H1 (cell line): ENCODE results near the gene RIPPLY1. TPM values are rescaled to one million over a fixed set of nuclear protein-coding genes. Genes with fewer than 3 reads are reported as not detected.

ENCODE experiments used
- CTCF ChIA-PET: fragments of 300-600 bp; sonication (Branson Sonifier 250); formaldehyde crosslinking; loops from one replicate; lab custom pipeline; 2021; ENCODE audit not compliant: partially characterized antibody; lab: Charles Lee
- POLR2A ChIA-PET: fragments of 300-600 bp; sonication (Branson Sonifier 250); formaldehyde crosslinking; loops from one replicate; lab custom pipeline; 2021; ENCODE audit warnings: inconsistent platforms; ENCODE audit not compliant: partially characterized antibody; lab: Charles Lee
- DNase-seq, 2 experiments: peaks; one replicate each; pipeline versions ENCODE4 v3.0.0 to v3.0.0-alpha.2; 2010 to 2022; ENCODE audit warnings: low spot score in 2 of 2, low read depth in 1 of 2, mixed read lengths in 1 of 2
- FAIRE-seq: peaks from 2 replicates; lab custom pipeline; 2011; peaks lifted over from hg19 to GRCh38; lab: Jason Lieb, UNC
- H2AFZ ChIP-seq: 2 replicates; pipeline ENCODE4 v1.8.1; 2012; ENCODE audit warnings: low read length, inconsistent platforms
- H2AK5ac ChIP-seq: 2 replicates; pipeline ENCODE4 v1.6.1; 2013; ENCODE audit warnings: low read depth, low read length
- H2BK120ac ChIP-seq: replicated peaks from 2 replicates; pipeline ENCODE3; 2013; ENCODE audit warnings: low read depth, low read length, inconsistent platforms
- H2BK12ac ChIP-seq: 2 replicates; pipeline ENCODE4 v1.6.1; 2013; ENCODE audit warnings: low read depth, low read length
- H2BK15ac ChIP-seq: 2 replicates; pipeline ENCODE4 v1.6.1; 2013; ENCODE audit warnings: low read length
- H2BK20ac ChIP-seq: 2 replicates; pipeline ENCODE4 v1.6.1; 2013; ENCODE audit warnings: low read length
- H2BK5ac ChIP-seq: 2 replicates; pipeline ENCODE4 v1.6.1; 2013; ENCODE audit warnings: low read depth, low read length
- H3K14ac ChIP-seq: 2 replicates; pipeline ENCODE4 v1.6.1; 2013; ENCODE audit warnings: inconsistent platforms; ENCODE audit not compliant: insufficient read length
- H3K18ac ChIP-seq: 2 replicates; pipeline ENCODE4 v1.6.1; 2013; ENCODE audit warnings: low read length; ENCODE audit errors: extremely low read depth
- H3K23ac ChIP-seq: 2 replicates; pipeline ENCODE4 v1.6.1; 2013; ENCODE audit warnings: inconsistent platforms; ENCODE audit not compliant: insufficient read length
- H3K23me2 ChIP-seq: 2 replicates; pipeline ENCODE4 v1.6.1; 2013; ENCODE audit warnings: low read depth, low read length
- H3K27ac ChIP-seq: 2 replicates; pipeline ENCODE4 v1.6.1; 2011; ENCODE audit warnings: low read depth, low read length, inconsistent platforms
- H3K27me3 ChIP-seq, 4 experiments: replicated peaks in 1 of 4; 1 replicate in 1 of 4; 2 replicates in 3 of 4; pipeline versions ENCODE4 v1.6.1 to v1.8.1; 2011 to 2013; ENCODE audit warnings: low read length in 3 of 4, mild to moderate bottlenecking in 3 of 4, inconsistent platforms in 2 of 4, mixed read lengths in 2 of 4, moderate library complexity in 1 of 4; ENCODE audit not compliant: control insufficient read depth in 3 of 4, insufficient read depth in 3 of 4; ENCODE audit errors: extremely low read depth in 1 of 4
- H3K36me3 ChIP-seq, 4 experiments: 2 replicates each; pipeline versions ENCODE4 v1.6.1 to v1.8.1; 2011 to 2013; ENCODE audit warnings: mild to moderate bottlenecking in 4 of 4, low read length in 3 of 4, moderate library complexity in 2 of 4, control low read depth in 1 of 4, inconsistent platforms in 1 of 4; ENCODE audit not compliant: insufficient read depth in 4 of 4, control insufficient read depth in 2 of 4
- H3K4ac ChIP-seq: replicated peaks from 2 replicates; pipeline ENCODE3; 2013; ENCODE audit warnings: low read length, low read depth, mixed read lengths, inconsistent platforms; ENCODE audit not compliant: insufficient read length
- H3K4me1 ChIP-seq, 4 experiments: replicated peaks in 1 of 4; 1 replicate in 1 of 4; 2 replicates in 3 of 4; pipeline versions ENCODE4 v1.6.1 to v1.8.1; 2011 to 2013; ENCODE audit warnings: low read length in 3 of 4, inconsistent platforms in 2 of 4, mixed read lengths in 1 of 4; ENCODE audit not compliant: insufficient read depth in 4 of 4, control insufficient read depth in 3 of 4
- H3K4me2 ChIP-seq, 2 experiments: 2 replicates each; pipeline versions ENCODE4 v1.6.1 to v1.8.1; 2011 to 2013; ENCODE audit warnings: low read depth in 2 of 2, low read length in 2 of 2, control low read depth in 1 of 2, inconsistent platforms in 1 of 2, mild to moderate bottlenecking in 1 of 2; ENCODE audit not compliant: insufficient read depth in 1 of 2
- H3K4me3 ChIP-seq, 4 experiments: fragments of 200-600, 300-600 bp in 1 of 4; sonication (generic), shearing (Covaris generic), sonication (Bioruptor Twin) in 1 of 4; 2 replicates each; pipeline versions ENCODE4 v1.5.1 to v1.8.1; 2011 to 2016; ENCODE audit warnings: low read length in 4 of 4, low read depth in 3 of 4, control low read depth in 2 of 4, inconsistent platforms in 2 of 4, mild to moderate bottlenecking in 2 of 4, mixed read lengths in 1 of 4, moderate library complexity in 1 of 4; ENCODE audit not compliant: insufficient read depth in 2 of 4; ENCODE audit errors: extremely low read depth in 1 of 4
- H3K56ac ChIP-seq: replicated peaks from 2 replicates; pipeline ENCODE3; 2013; ENCODE audit warnings: low read depth, mild to moderate bottlenecking, mixed read lengths, low read length, inconsistent platforms; ENCODE audit not compliant: insufficient read length
- H3K79me1 ChIP-seq: 2 replicates; pipeline ENCODE4 v1.6.1; 2013; ENCODE audit warnings: low read depth, low read length, control low read depth
- H3K79me2 ChIP-seq, 2 experiments: 2 replicates each; pipeline versions ENCODE4 v1.6.1 to v1.8.1; 2012 to 2013; ENCODE audit warnings: low read length in 2 of 2, mild to moderate bottlenecking in 2 of 2, inconsistent platforms in 1 of 2; ENCODE audit not compliant: insufficient read depth in 2 of 2, control insufficient read depth in 1 of 2
- H3K9ac ChIP-seq, 4 experiments: replicated peaks in 1 of 4; 1 replicate in 1 of 4; 2 replicates in 3 of 4; pipeline versions ENCODE4 v1.6.1 to v1.8.1; 2011 to 2013; ENCODE audit warnings: low read depth in 3 of 4, low read length in 3 of 4, control low read depth in 2 of 4, mild to moderate bottlenecking in 2 of 4, moderate library complexity in 2 of 4, inconsistent platforms in 1 of 4; ENCODE audit errors: extremely low read depth in 1 of 4
- H3K9me3 ChIP-seq, 2 experiments: 2 replicates each; pipeline versions ENCODE4 v1.6.1 to v1.8.1; 2012 to 2013; ENCODE audit warnings: mild to moderate bottlenecking in 2 of 2, moderate library complexity in 2 of 2, control low read depth in 1 of 2, inconsistent platforms in 1 of 2, low read depth in 1 of 2, low read length in 1 of 2, mixed read lengths in 1 of 2; ENCODE audit not compliant: insufficient read depth in 2 of 2
- H4K20me1 ChIP-seq, 2 experiments: replicated peaks in 1 of 2; 2 replicates each; pipeline versions ENCODE3 to v1.8.1; 2011 to 2013; ENCODE audit warnings: inconsistent platforms in 2 of 2, low read length in 2 of 2, mild to moderate bottlenecking in 1 of 2; ENCODE audit not compliant: insufficient read depth in 2 of 2, control insufficient read depth in 1 of 2
- H4K5ac ChIP-seq: 2 replicates; pipeline ENCODE4 v1.6.1; 2013; ENCODE audit warnings: low read length, low read depth, mixed read lengths, inconsistent platforms; ENCODE audit not compliant: insufficient read length
- H4K8ac ChIP-seq: 2 replicates; pipeline ENCODE4 v1.8.0; 2013; ENCODE audit warnings: mild to moderate bottlenecking, moderate library complexity, low read length, inconsistent platforms; ENCODE audit not compliant: insufficient read depth; ENCODE audit errors: extremely low read depth
- H4K91ac ChIP-seq: replicated peaks from 2 replicates; pipeline ENCODE3; 2013; ENCODE audit warnings: low read length, mixed read lengths, inconsistent platforms; ENCODE audit not compliant: insufficient read length
- EZH2 ChIP-seq: fragments of 200-600 bp; sonication (generic); IDR thresholded peaks from 2 replicates; pipeline ENCODE4 v1.7.1; 2012; ENCODE audit warnings: low read depth, mild to moderate bottlenecking, moderate library complexity, low read length, inconsistent platforms; ENCODE audit not compliant: severe bottlenecking
- RAD21 ChIP-seq, 2 experiments: IDR thresholded peaks in 1 of 2; conservative IDR thresholded peaks in 1 of 2; 2 replicates each; pipeline ENCODE4 v1.6.1; 2011; ENCODE audit warnings: low read depth in 2 of 2, low read length in 2 of 2, improper control_type of control experiment in 1 of 2, inconsistent platforms in 1 of 2, mild to moderate bottlenecking in 1 of 2, moderate library complexity in 1 of 2
- WGBS, 2 experiments: shearing (Covaris generic) in 1 of 2; methylation state at CpG; one replicate each; pipeline versions ENCODE4 v1.1.6 to v1.1.7; 2013 to 2015; ENCODE audit warnings: low lambda C conversion rate in 2 of 2, mixed read lengths in 2 of 2, inconsistent platforms in 1 of 2, low coverage in 1 of 2, missing lambda C conversion rate in 1 of 2; ENCODE audit not compliant: insufficient replicate concordance in 2 of 2, insufficient coverage in 1 of 2, insufficient read length in 1 of 2; ENCODE audit errors: extremely low coverage in 1 of 2, missing lambda C conversion rate in 1 of 2; 5-methylcytosine and 5-hydroxymethylcytosine counted together
- polyA plus RNA-seq, 7 experiments: library from polyadenylated mRNA; depleted of rRNA in 3 of 7; stranded (reverse) in 5 of 7; unstranded in 2 of 7; fragments of >200 nt in 5 of 7; fragments of 200-250 nt in 2 of 7; gene quantifications; 1 replicate in 5 of 7; 2 replicates in 1 of 7; 4 replicates in 1 of 7; pipeline versions ENCODE4 v1.2.1 to v1.2.3, GENCODE V29; 2011 to 2013; ENCODE audit warnings: missing spikeins in 2 of 7, mixed read lengths in 2 of 7
- total RNA-seq: library from RNA; stranded (reverse); fragmentation: NEBNext Ultra II Directional; extraction: Animal tissue kit (Norgen Biotek cat#: 25700); gene quantifications from 2 replicates; pipeline ENCODE4 v1.2.1, GENCODE V29; 2021
- TF ChIP-seq, protein P1 (sequence below), 3 experiments: IDR thresholded peaks; 1 replicate in 2 of 3; 2 replicates in 1 of 3; pipeline versions ENCODE4 v1.5.1 to v1.6.1; 2011; ENCODE audit warnings: low read length in 3 of 3, mild to moderate bottlenecking in 3 of 3, inconsistent platforms in 2 of 3, low read depth in 1 of 3, moderate library complexity in 1 of 3; ENCODE audit not compliant: insufficient read depth in 1 of 3; ENCODE audit errors: control extremely low read depth in 1 of 3

Gene RIPPLY1
- total and polyA plus RNA-seq, 2 of the 8 experiments (the other 6 are each of a cell fraction or from before 2014, with no cell fraction given) = not detected

DNA sequence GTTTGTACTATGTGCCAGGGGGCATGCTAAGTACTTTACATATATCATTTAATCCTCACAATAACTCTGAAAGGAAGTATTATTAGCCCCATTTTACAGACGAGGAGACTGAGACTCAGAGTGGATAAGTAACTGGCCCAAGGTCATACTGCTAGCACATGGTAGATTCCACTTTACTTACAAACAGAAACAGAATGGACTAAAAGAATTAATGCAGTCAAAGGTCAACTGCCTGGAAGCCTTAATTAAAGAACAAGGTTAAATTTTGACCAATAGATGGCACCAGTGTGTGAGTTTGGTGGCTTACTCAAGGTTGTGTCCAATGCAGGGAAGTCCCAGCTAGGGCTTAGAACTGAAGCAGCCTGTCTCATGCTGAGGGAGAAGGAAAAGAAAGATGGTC, 4.7 kb downstream of the RIPPLY1 start:
- Histone ChIP-seq H3K23ac (no peak overlapping the region), H2BK5ac (no peak overlapping the region), H4K20me1 (no peaks in the 10 kb centered on the region), H2AFZ (no peak overlapping the region), H3K27me3 (no peaks in the 10 kb centered on the region), H3K9ac (no peak overlapping the region), H3K4me3 (no peak overlapping the region), H3K36me3 (no peaks in the 10 kb centered on the region), H2BK15ac (no peak overlapping the region), H3K79me2 (no peaks in the 10 kb centered on the region), H2BK120ac (no peak overlapping the region), H4K91ac (no peak overlapping the region), H3K23me2 (no peaks in the 10 kb centered on the region), H3K4me2 (no peak overlapping the region), H2BK12ac (no peak overlapping the region), H3K18ac (no peak overlapping the region), H3K9me3 (no peaks in the 10 kb centered on the region), H2BK20ac (no peak overlapping the region), H3K27ac (no peak overlapping the region), H4K8ac (no peak overlapping the region), H3K4me1 (no peaks in the 10 kb centered on the region; a peak in 1 of 7 replicates), H3K4ac (no peak overlapping the region), H4K5ac (no peak overlapping the region), H3K79me1 (no peaks in the 10 kb centered on the region), H3K14ac (no peak overlapping the region), H2AK5ac (no peak overlapping the region), H3K56ac (no peak overlapping the region)
- TF ChIP-seq, protein P1, sequence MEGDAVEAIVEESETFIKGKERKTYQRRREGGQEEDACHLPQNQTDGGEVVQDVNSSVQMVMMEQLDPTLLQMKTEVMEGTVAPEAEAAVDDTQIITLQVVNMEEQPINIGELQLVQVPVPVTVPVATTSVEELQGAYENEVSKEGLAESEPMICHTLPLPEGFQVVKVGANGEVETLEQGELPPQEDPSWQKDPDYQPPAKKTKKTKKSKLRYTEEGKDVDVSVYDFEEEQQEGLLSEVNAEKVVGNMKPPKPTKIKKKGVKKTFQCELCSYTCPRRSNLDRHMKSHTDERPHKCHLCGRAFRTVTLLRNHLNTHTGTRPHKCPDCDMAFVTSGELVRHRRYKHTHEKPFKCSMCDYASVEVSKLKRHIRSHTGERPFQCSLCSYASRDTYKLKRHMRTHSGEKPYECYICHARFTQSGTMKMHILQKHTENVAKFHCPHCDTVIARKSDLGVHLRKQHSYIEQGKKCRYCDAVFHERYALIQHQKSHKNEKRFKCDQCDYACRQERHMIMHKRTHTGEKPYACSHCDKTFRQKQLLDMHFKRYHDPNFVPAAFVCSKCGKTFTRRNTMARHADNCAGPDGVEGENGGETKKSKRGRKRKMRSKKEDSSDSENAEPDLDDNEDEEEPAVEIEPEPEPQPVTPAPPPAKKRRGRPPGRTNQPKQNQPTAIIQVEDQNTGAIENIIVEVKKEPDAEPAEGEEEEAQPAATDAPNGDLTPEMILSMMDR (IDR thresholded peaks at IDR 0.05; ENCODE audit: control extremely low read depth in 1 of 3, insufficient read depth in 1 of 3, low read depth in 1 of 3, low read length in 3 of 3) = peak in 2 of 3 experiments; percentile 44 to 46; a peak in 2 of 4 replicates
- TF ChIP-seq RAD21 (IDR thresholded peaks at IDR 0.05 in 1 of 2, conservative IDR thresholded peaks at IDR 0.05 in 1 of 2; ENCODE audit: low read depth in 2 of 2, low read length in 2 of 2) (peak; percentile 66 to 69), EZH2 (no peak)
- DNase-seq (no peak), FAIRE-seq (peak; percentile 32)
- ChIA-PET POLR2A (no interaction called here), CTCF (interaction anchor here (0.6 to 5.6 kb wide), 16 partner anchors 8 to 405 kb away, joined by 3 to 50 read pairs (median 4); no protein-coding TSS in a partner anchor)
- 24% methylated on average over 1 of the region's 1 CpG; no CpG with 5 or more reads in 1 of the 2 experiments for WGBS, 2 experiments
